ENCODE results near the gene LBHD2. TPM values are rescaled to one million over a fixed set of nuclear protein-coding genes. Genes with fewer than 3 reads are reported as not detected.

Gene LBHD2
- polyA plus RNA-seq, 1 experiment, result not detected

DNA sequence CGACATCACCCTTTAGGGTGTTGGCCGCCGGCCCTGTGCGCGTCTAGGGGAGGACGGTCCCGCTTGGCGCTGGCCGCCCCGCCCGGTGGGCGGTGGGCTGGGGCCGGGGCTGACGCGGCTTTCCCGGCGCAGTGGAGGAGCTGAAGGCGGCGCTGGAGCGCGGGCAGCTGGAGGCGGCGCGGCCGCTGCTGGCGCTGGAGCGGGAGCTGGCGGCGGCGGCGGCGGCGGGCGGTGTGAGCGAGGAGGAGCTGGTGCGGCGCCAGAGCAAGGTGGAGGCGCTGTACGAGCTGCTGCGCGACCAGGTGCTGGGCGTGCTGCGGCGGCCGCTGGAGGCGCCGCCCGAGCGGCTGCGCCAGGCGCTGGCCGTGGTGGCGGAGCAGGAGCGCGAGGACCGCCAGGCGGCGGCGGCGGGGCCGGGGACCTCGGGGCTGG is 42.9 kb downstream of the LBHD2 start:
- H3K4me3 ChIP-seq (ENCODE audit: low read depth, low read length), result 0 out of 2 replicates have a peak overlapping the region, but pooled peaks have one; percentile 6
- ChIA-PET POLR2A (interaction anchor here (0.5 kb wide), 1 partner anchor 78 kb away, joined by 10 read pairs; no protein-coding TSS in a partner anchor), CTCF (interaction anchor here (0.8 to 3.3 kb wide), 5 partner anchors 9 to 52 kb away, joined by 3 to 22 read pairs (median 3); no protein-coding TSS in a partner anchor)
- peaks cover 7% of the 10 kb centered on the region for H3K36me3 ChIP-seq (ENCODE audit: control insufficient read depth, insufficient read depth, low read length)
- no peaks in the 10 kb centered on the region for H3K27me3 ChIP-seq (ENCODE audit: control insufficient read depth, insufficient read depth, low read length)
- no peak for TF ChIP-seq CTCF (IDR thresholded peaks at IDR 0.05; ENCODE audit: insufficient read depth, low read depth, low read length)
- no peak for DNase-seq (ENCODE audit: low read depth)

DNA sequence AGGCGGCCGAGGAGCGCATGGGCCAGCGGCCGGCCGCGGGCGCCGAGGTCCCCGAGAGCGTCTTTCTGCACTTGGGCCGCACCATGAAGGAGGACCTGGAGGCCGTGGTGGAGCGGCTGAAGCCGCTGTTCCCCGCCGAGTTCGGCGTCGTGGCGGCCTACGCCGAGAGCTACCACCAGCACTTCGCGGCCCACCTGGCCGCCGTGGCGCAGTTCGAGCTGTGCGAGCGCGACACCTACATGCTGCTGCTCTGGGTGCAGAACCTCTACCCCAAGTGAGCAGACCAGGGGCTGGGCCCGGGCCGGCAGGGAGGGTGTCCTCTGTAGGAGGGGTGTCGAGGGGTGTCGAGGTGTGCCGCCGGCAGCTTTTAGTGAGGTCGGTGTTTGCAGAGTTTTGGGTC is 43.3 kb downstream of the LBHD2 start:
- ChIA-PET CTCF (interaction anchor here (1.3 to 3.3 kb wide), 3 partner anchors 14 to 23 kb away, joined by 3 to 22 read pairs (median 13); no protein-coding TSS in a partner anchor), POLR2A (interaction anchor here (0.5 kb wide), 1 partner anchor 78 kb away, joined by 10 read pairs; no protein-coding TSS in a partner anchor)
- TF ChIP-seq CTCF (IDR thresholded peaks at IDR 0.05; ENCODE audit: insufficient read depth, low read depth, low read length), result no peak
- no peak overlapping the region for H3K4me3 ChIP-seq (ENCODE audit: low read depth, low read length)
- peaks cover 9% of the 10 kb centered on the region for H3K36me3 ChIP-seq (ENCODE audit: control insufficient read depth, insufficient read depth, low read length)
- no peaks in the 10 kb centered on the region for H3K27me3 ChIP-seq (ENCODE audit: control insufficient read depth, insufficient read depth, low read length)
- no peak for DNase-seq (ENCODE audit: low read depth)

- TF ChIP-seq CTCF (IDR thresholded peaks at IDR 0.05; ENCODE audit: insufficient read depth, low read depth, low read length), result no peak
- ChIA-PET CTCF (interaction anchor here (1.9 to 3.3 kb wide), 3 partner anchors 13 to 23 kb away, joined by 9 to 22 read pairs (median 13); no protein-coding TSS in a partner anchor), POLR2A (no interaction called here)
- H3K27me3 ChIP-seq (ENCODE audit: control insufficient read depth, insufficient read depth, low read length), result no peaks in the 10 kb centered on the region
- DNase-seq (ENCODE audit: low read depth), result no peak
- H3K36me3 ChIP-seq (ENCODE audit: control insufficient read depth, insufficient read depth, low read length), result peaks cover 15% of the 10 kb centered on the region
- no peak overlapping the region for H3K4me3 ChIP-seq (ENCODE audit: low read depth, low read length)
Measured at GRCh38 chr14:103127861-103128598, 44.0 kb downstream of the LBHD2 start.

DNA sequence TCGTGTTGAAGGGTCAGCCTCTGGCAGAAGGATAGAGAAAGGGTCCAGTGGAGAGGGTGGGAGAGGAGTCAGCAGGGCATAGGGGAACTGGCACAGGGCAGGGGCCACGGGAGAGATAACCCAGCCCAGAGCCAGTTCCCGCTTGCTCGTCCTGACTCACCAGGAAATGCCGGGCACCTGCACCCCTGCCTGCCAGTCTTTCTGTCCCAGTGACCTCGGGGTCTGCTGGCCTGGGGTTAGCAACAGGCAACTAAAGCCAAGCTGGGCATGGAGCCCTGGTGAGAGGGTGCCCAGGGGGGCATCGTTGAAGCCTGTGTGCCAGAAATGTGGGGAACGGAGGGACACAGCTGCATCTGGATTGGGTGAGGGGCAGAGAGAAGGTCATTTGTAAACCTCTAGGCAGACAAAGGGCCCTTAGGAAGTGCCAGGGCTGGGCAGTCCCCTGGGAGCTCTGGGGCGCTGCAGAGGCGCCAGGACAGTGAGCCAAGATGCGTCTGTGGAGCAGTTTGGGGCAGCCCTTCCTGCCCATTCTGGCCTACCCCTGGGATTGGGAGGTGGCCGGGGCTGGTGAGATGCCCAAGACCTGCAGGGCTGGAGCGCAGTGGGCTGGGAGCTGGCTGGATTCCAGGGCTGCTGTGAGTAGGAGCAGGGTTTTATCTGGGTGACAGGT is 44.8 kb downstream of the LBHD2 start:
- no peak for DNase-seq (ENCODE audit: low read depth)
- Histone ChIP-seq H3K27me3 (ENCODE audit: control insufficient read depth, insufficient read depth, low read length) (no peaks in the 10 kb centered on the region), H3K4me3 (ENCODE audit: low read depth, low read length) (no peak overlapping the region), H3K36me3 (ENCODE audit: control insufficient read depth, insufficient read depth, low read length) (peaks cover 22% of the 10 kb centered on the region)
- no peak for TF ChIP-seq CTCF (IDR thresholded peaks at IDR 0.05; ENCODE audit: insufficient read depth, low read depth, low read length)
- CTCF ChIA-PET, result interaction anchor here (1.9 to 3.0 kb wide), 2 partner anchors 13 to 24 kb away, joined by 9 to 13 read pairs; no protein-coding TSS in a partner anchor
- POLR2A ChIA-PET, result no interaction called here
